ENCODE measurements around the gene CTDP1. TPM values are rescaled to one million over a fixed set of nuclear protein-coding genes. Genes with fewer than 3 reads are reported as not detected.

The CTDP1 gene
- total and polyA plus RNA-seq, 7 experiments from 2014 or later = 11.6 to 75.3 (median 41.2) TPM

DNA sequence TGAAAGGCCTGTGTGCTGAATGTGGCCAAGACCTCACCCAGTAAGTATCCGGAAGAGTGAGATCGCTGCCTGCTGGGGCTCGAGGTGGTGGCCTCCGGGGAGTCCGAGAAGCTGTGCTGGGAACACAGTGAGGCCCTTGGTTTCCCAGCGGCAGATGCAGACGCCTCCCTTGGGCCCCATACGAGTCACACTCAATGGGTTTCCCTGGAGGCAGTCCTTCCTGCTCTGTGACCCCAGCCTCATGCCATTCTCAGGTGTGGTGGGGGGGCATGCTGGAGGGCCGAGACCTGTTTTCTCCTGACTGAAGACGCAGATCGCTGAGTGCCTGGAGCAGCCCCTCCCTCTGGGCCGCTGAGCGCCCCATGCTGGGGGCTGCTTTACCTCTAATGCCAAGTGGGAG is 15.7 kb downstream of the CTDP1 start:
- peak overlapping the region in 1 of 9 donors; percentile 36 for H3K27ac Mint-ChIP-seq
- no peaks in the 10 kb centered on the region for H3K27me3 ChIP-seq (ENCODE audit: control insufficient read depth in 2 of 2, insufficient read depth in 2 of 2, low read length in 2 of 2)
- peaks cover 0 to 36% (median 7%) of the 10 kb centered on the region in 5 donors for H3K36me3 Mint-ChIP-seq
- H3K27me3 Mint-ChIP-seq = no peaks in the 10 kb centered on the region
- ATAC-seq (no peak), DNase-seq (no peak)
- H3K4me1 ChIP-seq (ENCODE audit: control insufficient read depth in 2 of 2, insufficient read depth in 2 of 2, low read length in 2 of 2) = peaks cover 0 to 4% of the 10 kb centered on the region in 2 donors
- H3K4me3 Mint-ChIP-seq = no peak overlapping the region
- no peak overlapping the region for H3K4me3 ChIP-seq (ENCODE audit: low read length)
- peaks cover 13 to 55% (median 15%) of the 10 kb centered on the region in 3 experiments for H3K36me3 ChIP-seq (ENCODE audit: control insufficient read depth in 2 of 3, insufficient read depth in 3 of 3, low read length in 3 of 3)
- peaks cover 12 to 28% (median 20%) of the 10 kb centered on the region in 7 donors for H3K4me1 Mint-ChIP-seq
- ChIA-PET POLR2A (no interaction called here), CTCF (no interaction called here)
- intact Hi-C loops (cut with micrococcal nuclease) = no loop called here
- H3K9me3 ChIP-seq (ENCODE audit: control insufficient read depth in 2 of 3, low read length in 3 of 3) = no peaks in the 10 kb centered on the region
- no peaks in the 10 kb centered on the region for H3K9me3 Mint-ChIP-seq
- H3K27ac ChIP-seq (ENCODE audit: low read depth, low read length) = no peak overlapping the region

DNA sequence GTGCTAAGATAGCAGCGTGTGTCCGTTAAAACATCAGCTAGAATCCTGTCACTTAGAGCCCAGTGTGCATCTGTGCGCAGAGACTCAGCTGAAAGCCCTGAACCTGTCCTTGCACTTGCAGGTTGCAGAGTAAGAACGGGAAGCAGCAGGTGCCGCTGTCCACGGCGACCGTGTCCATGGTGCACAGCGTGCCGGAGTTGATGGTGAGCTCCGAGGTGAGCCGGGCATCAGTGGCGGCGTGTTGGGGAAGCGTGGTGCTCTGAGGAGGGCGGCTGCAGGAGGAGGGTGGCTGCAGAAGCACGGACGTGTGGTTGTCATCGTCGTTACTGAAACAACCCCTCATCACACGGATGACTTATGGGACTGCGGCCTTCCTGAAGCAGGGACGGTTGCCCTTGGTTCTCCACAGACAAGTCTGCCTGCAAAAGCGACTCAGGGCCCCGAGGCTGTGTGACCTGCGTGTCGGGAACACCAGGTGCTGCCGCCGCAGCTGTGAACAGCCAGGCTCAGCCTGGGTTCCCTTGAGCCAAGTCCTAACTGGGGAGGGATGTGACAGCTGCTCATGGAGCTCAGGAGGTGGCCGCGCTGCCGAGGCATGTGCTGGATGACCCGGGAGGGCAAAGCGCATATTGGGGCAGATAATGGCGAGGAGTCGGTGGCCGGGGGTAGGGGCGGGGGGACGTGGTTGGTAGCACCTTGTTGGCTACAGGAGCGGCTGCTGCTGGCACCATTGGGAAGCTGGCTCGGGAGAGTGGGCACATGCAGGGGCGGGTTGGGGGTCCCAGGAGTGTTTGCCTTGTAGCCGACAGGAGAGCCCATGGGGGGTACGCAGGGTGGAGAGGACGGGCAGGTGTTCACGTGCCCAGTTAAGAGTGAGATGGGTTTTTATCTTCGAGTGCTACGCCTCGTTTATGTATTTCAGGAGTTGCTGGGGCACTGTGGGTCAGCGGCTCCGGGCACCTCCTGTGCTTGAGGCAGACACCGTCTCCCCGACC is 16.6 kb downstream of the CTDP1 start:
- Mint-ChIP-seq H3K27me3 (no peaks in the 10 kb centered on the region), H3K9me3 (no peaks in the 10 kb centered on the region), H3K4me1 (peaks cover 9 to 20% (median 14%) of the 10 kb centered on the region in 7 donors), H3K27ac (peak overlapping the region in 1 of 9 donors; percentile 73), H3K36me3 (peaks cover 0 to 43% (median 8%) of the 10 kb centered on the region in 5 donors), H3K4me3 (no peak overlapping the region)
- Histone ChIP-seq H3K27ac (ENCODE audit: low read depth, low read length) (no peak overlapping the region), H3K4me3 (ENCODE audit: low read length) (no peak overlapping the region), H3K27me3 (ENCODE audit: control insufficient read depth in 2 of 2, insufficient read depth in 2 of 2, low read length in 2 of 2) (no peaks in the 10 kb centered on the region), H3K9me3 (ENCODE audit: control insufficient read depth in 2 of 3, low read length in 3 of 3) (no peaks in the 10 kb centered on the region), H3K4me1 (ENCODE audit: control insufficient read depth in 2 of 2, insufficient read depth in 2 of 2, low read length in 2 of 2) (no peaks in the 10 kb centered on the region), H3K36me3 (ENCODE audit: control insufficient read depth in 2 of 3, insufficient read depth in 3 of 3, low read length in 3 of 3) (peaks cover 13 to 60% (median 15%) of the 10 kb centered on the region in 3 experiments)
- DNase-seq (no peak), ATAC-seq (no peak)
- intact Hi-C loops (cut with micrococcal nuclease) = no loop called here
- ChIA-PET CTCF (no interaction called here), POLR2A (no interaction called here)

DNA sequence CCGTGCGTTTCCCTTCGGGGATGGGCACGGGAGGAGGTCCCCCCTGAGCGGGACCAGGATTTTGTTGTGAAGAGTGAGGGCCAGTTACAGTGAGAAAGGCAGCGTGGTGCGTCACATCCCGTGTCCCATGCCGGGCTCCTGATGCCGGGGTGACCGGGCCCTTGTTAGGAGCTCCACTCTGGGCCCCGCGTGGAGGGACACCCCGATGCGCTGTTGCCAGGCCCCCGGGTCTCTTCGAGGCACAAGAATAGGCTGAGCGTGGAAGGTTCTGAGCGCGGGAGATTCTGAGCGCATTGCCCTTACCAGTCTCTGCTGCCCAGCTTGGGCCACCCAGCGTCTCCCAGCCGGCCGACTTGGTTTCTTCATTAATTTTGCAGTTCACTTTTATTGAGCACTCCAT is 17.6 kb downstream of the CTDP1 start:
- ChIA-PET POLR2A (no interaction called here), CTCF (no interaction called here)
- Histone ChIP-seq H3K27ac (ENCODE audit: low read depth, low read length) (no peak overlapping the region), H3K27me3 (ENCODE audit: control insufficient read depth in 2 of 2, insufficient read depth in 2 of 2, low read length in 2 of 2) (no peaks in the 10 kb centered on the region), H3K36me3 (ENCODE audit: control insufficient read depth in 2 of 3, insufficient read depth in 3 of 3, low read length in 3 of 3) (peaks cover 13 to 64% (median 15%) of the 10 kb centered on the region in 3 experiments), H3K4me1 (ENCODE audit: control insufficient read depth in 2 of 2, insufficient read depth in 2 of 2, low read length in 2 of 2) (no peaks in the 10 kb centered on the region), H3K9me3 (ENCODE audit: control insufficient read depth in 2 of 3, low read length in 3 of 3) (no peaks in the 10 kb centered on the region), H3K4me3 (ENCODE audit: low read length) (no peak overlapping the region)
- H3K27me3 Mint-ChIP-seq = no peaks in the 10 kb centered on the region
- peaks cover 0 to 43% (median 8%) of the 10 kb centered on the region in 5 donors for H3K36me3 Mint-ChIP-seq
- no peak overlapping the region for H3K4me3 Mint-ChIP-seq
- ATAC-seq (no peak), DNase-seq (no peak)
- intact Hi-C loops (cut with micrococcal nuclease) = no loop called here
- no peak overlapping the region for H3K27ac Mint-ChIP-seq
- no peaks in the 10 kb centered on the region for H3K9me3 Mint-ChIP-seq
- peaks cover 7 to 16% (median 12%) of the 10 kb centered on the region in 7 donors for H3K4me1 Mint-ChIP-seq

DNA sequence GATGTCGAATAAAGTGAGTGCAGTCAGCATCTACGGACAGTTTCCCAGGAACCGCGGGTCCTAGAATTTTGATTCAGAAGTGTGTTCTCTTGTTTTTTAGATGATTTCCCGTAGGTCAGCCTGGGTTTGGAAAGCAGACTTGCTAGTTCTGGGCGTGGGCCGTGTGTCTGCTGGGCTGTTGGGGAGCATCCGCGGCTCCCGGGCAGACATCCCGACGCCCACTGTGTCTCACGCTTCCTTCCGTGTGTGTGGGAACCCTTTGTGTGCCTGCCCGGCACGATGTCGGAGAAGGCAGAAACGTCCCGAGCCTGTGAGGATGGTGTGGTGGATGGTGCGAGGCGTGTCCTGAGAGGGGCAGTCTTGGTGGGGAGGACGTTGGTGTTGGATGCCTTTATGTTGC is 18.4 kb downstream of the CTDP1 start:
- Mint-ChIP-seq H3K9me3 (no peaks in the 10 kb centered on the region), H3K4me3 (no peak overlapping the region), H3K4me1 (peaks cover 0 to 8% (median 5%) of the 10 kb centered on the region in 7 donors), H3K27me3 (no peaks in the 10 kb centered on the region), H3K27ac (no peak overlapping the region), H3K36me3 (peaks cover 0 to 46% (median 8%) of the 10 kb centered on the region in 5 donors)
- Histone ChIP-seq H3K4me1 (ENCODE audit: control insufficient read depth in 2 of 2, insufficient read depth in 2 of 2, low read length in 2 of 2) (no peaks in the 10 kb centered on the region), H3K36me3 (ENCODE audit: control insufficient read depth in 2 of 3, insufficient read depth in 3 of 3, low read length in 3 of 3) (peaks cover 13 to 65% (median 15%) of the 10 kb centered on the region in 3 experiments), H3K27ac (ENCODE audit: low read depth, low read length) (no peak overlapping the region), H3K27me3 (ENCODE audit: control insufficient read depth in 2 of 2, insufficient read depth in 2 of 2, low read length in 2 of 2) (no peaks in the 10 kb centered on the region), H3K4me3 (ENCODE audit: low read length) (no peak overlapping the region), H3K9me3 (ENCODE audit: control insufficient read depth in 2 of 3, low read length in 3 of 3) (no peaks in the 10 kb centered on the region)
- DNase-seq = no peak
- POLR2A ChIA-PET = no interaction called here
- ATAC-seq = no peak
- intact Hi-C loops (cut with micrococcal nuclease) = no loop called here
- CTCF ChIA-PET = no interaction called here

DNA sequence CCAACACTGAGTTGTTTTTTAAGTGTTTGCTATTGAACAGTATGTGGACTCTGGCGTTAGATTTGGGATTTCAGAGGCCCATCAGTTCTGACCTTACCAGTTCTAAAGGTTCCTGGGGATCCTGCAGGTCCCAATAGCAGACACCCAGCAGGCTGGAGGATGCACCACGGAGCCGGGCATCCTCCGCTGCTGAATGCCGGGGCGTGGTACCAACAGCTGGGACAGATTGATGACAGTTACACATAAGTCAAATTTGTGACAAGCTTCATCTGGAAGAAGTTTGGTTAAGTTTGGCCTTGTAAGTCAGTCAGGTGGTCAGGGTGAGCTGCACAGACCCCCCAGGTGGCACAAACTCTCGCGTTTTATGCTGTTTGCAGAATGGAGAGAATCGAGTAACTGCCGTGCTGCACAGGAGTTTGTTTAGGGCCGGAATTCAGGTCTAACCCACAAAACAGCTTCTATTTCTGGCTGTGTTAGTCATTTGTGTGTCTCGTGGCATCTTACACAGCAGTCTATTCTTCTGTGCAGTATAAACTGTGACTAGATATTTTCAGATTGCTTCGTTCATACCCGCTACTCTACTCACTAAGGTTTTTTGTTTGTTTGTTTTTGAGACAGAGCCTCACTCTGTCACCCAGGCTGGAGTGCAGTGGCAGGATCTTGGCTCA is 19.2 kb downstream of the CTDP1 start:
- Histone ChIP-seq H3K4me3 (ENCODE audit: low read length) (no peak overlapping the region), H3K27ac (ENCODE audit: low read depth, low read length) (no peak overlapping the region), H3K36me3 (ENCODE audit: control insufficient read depth in 2 of 3, insufficient read depth in 3 of 3, low read length in 3 of 3) (peaks cover 13 to 73% (median 15%) of the 10 kb centered on the region in 3 experiments), H3K9me3 (ENCODE audit: control insufficient read depth in 2 of 3, low read length in 3 of 3) (no peaks in the 10 kb centered on the region), H3K4me1 (ENCODE audit: control insufficient read depth in 2 of 2, insufficient read depth in 2 of 2, low read length in 2 of 2) (no peaks in the 10 kb centered on the region), H3K27me3 (ENCODE audit: control insufficient read depth in 2 of 2, insufficient read depth in 2 of 2, low read length in 2 of 2) (no peaks in the 10 kb centered on the region)
- no peak overlapping the region for H3K4me3 Mint-ChIP-seq
- intact Hi-C loops (cut with micrococcal nuclease) = no loop called here
- H3K27ac Mint-ChIP-seq = no peak overlapping the region
- POLR2A ChIA-PET = no interaction called here
- peaks cover 5 to 52% (median 11%) of the 10 kb centered on the region in 5 donors for H3K36me3 Mint-ChIP-seq
- no peaks in the 10 kb centered on the region for H3K27me3 Mint-ChIP-seq
- ATAC-seq (no peak), DNase-seq (no peak)
- H3K4me1 Mint-ChIP-seq = peaks cover 0 to 8% (median 2%) of the 10 kb centered on the region in 7 donors
- no peaks in the 10 kb centered on the region for H3K9me3 Mint-ChIP-seq
- CTCF ChIA-PET = no interaction called here

DNA sequence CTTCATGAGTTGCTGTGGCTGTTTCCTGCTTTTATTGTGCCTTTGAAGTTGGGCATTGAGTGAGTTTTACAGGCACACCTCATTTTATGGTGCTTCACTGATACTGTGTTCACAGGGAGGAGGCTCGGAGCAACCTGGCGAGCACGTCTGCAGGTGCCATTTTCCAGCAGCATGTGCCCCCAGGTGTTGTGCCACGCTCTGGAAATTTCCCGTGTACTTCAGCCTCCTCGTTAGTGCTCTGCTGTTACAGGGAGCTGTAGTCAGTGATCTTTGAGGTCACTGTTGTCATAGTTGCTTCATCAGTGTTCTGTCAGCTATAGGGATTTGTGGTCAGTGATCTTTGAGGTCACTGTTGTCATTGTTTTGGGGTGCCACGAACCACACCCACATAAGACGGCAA is 20.1 kb downstream of the CTDP1 start:
- no peak overlapping the region for H3K4me3 ChIP-seq (ENCODE audit: low read length)
- Mint-ChIP-seq H3K36me3 (peaks cover 6 to 58% (median 14%) of the 10 kb centered on the region in 5 donors), H3K9me3 (no peaks in the 10 kb centered on the region), H3K27me3 (no peaks in the 10 kb centered on the region), H3K4me3 (no peak overlapping the region), H3K4me1 (peaks cover 0 to 8% (median 2%) of the 10 kb centered on the region in 7 donors), H3K27ac (no peak overlapping the region)
- H3K27ac ChIP-seq (ENCODE audit: low read depth, low read length) = no peak overlapping the region
- no peaks in the 10 kb centered on the region for H3K27me3 ChIP-seq (ENCODE audit: control insufficient read depth in 2 of 2, insufficient read depth in 2 of 2, low read length in 2 of 2)
- H3K36me3 ChIP-seq (ENCODE audit: control insufficient read depth in 2 of 3, insufficient read depth in 3 of 3, low read length in 3 of 3) = peaks cover 15 to 82% (median 18%) of the 10 kb centered on the region in 3 experiments
- no peaks in the 10 kb centered on the region for H3K4me1 ChIP-seq (ENCODE audit: control insufficient read depth in 2 of 2, insufficient read depth in 2 of 2, low read length in 2 of 2)
- intact Hi-C loops (cut with micrococcal nuclease) = no loop called here
- no peak for ATAC-seq
- ChIA-PET CTCF (no interaction called here), POLR2A (no interaction called here)
- no peak for DNase-seq
- no peaks in the 10 kb centered on the region for H3K9me3 ChIP-seq (ENCODE audit: control insufficient read depth in 2 of 3, low read length in 3 of 3)

Measured in naive thymus-derived CD4-positive, alpha-beta T cell (primary cell).